Endodermal cell (in vitro differentiated cells): ENCODE measurements around the gene DDX19B. TPM values are rescaled to one million over a fixed set of nuclear protein-coding genes. Genes with fewer than 3 reads are reported as not detected.
A peak's percentile ranks its signal among the peaks of the same experiment; 100 is the strongest.

ENCODE experiments used
- DNase-seq: peaks from one replicate; pipeline ENCODE4 v3.0.0-alpha.2; 2017
- H3K27ac ChIP-seq: 2 replicates; pipeline ENCODE4 v1.5.1; 2013; ENCODE audit warnings: mild to moderate bottlenecking, low read depth, low read length, moderate library complexity
- H3K27me3 ChIP-seq: 2 replicates; pipeline ENCODE4 v1.6.1; 2013; ENCODE audit warnings: mild to moderate bottlenecking, low read length, moderate library complexity; ENCODE audit not compliant: insufficient read depth, control insufficient read depth, poor library complexity, severe bottlenecking
- H3K36me3 ChIP-seq: 2 replicates; pipeline ENCODE4 v1.7.0; 2013; ENCODE audit warnings: mild to moderate bottlenecking, low read length, moderate library complexity; ENCODE audit not compliant: control insufficient read depth, insufficient read depth
- H3K4me1 ChIP-seq: one replicate; pipeline ENCODE4 v1.7.0; 2013; ENCODE audit warnings: low read length; ENCODE audit not compliant: control insufficient read depth, insufficient read depth
- H3K4me3 ChIP-seq: 2 replicates; pipeline ENCODE4 v1.5.1; 2013; ENCODE audit warnings: mild to moderate bottlenecking, low read length, moderate library complexity
- H3K9ac ChIP-seq: 2 replicates; pipeline ENCODE4 v1.6.1; 2013; ENCODE audit warnings: mild to moderate bottlenecking, low read length, moderate library complexity; ENCODE audit not compliant: poor library complexity, severe bottlenecking; ENCODE audit errors: extremely low read depth
- H3K9me3 ChIP-seq: 2 replicates; pipeline ENCODE4 v1.6.1; 2013; ENCODE audit warnings: mild to moderate bottlenecking, low read length, moderate library complexity; ENCODE audit not compliant: control insufficient read depth
- H3K27ac Mint-ChIP-seq: 2 replicates; pipeline ENCODE4 v1.8.0; 2020; ENCODE audit warnings: mixed read lengths
- H3K27me3 Mint-ChIP-seq: 2 replicates; pipeline ENCODE4 v1.8.0; 2021; ENCODE audit warnings: mild to moderate bottlenecking, mixed read lengths; ENCODE audit not compliant: insufficient read depth
- H3K36me3 Mint-ChIP-seq: 2 replicates; pipeline ENCODE4 v1.8.0; 2020; ENCODE audit warnings: low read depth, mixed read lengths
- H3K4me1 Mint-ChIP-seq: 2 replicates; pipeline ENCODE4 v1.8.0; 2020; ENCODE audit warnings: mixed read lengths
- H3K4me3 Mint-ChIP-seq: 2 replicates; pipeline ENCODE4 v1.8.0; 2020; ENCODE audit warnings: mild to moderate bottlenecking, moderate library complexity, mixed read lengths
- H3K9me3 Mint-ChIP-seq: 2 replicates; pipeline ENCODE4 v1.8.0; 2020; ENCODE audit warnings: mild to moderate bottlenecking, mixed read lengths
- CTCF ChIP-seq: fragments of 200-600 bp; sonication (generic); conservative IDR thresholded peaks from 2 replicates; pipeline ENCODE4 v1.5.0; 2021; ENCODE audit warnings: antibody characterized with exemption, mild to moderate bottlenecking
- WGBS, 2 experiments: methylation state at CpG; one replicate each; pipeline versions ENCODE4 v1.1.5 to v1.1.7; 2013; ENCODE audit warnings: missing lambda C conversion rate in 2 of 2, mixed read lengths in 1 of 2; ENCODE audit not compliant: insufficient coverage in 1 of 2, insufficient read length in 1 of 2; 5-methylcytosine and 5-hydroxymethylcytosine counted together
- total RNA-seq, 2 donors: library from RNA; stranded (reverse); fragmentation: NEBNext Ultra II Directional in 1 of 2; extraction: Animal tissue kit (Norgen Biotek cat#: 25700) in 1 of 2; gene quantifications; 2 replicates in 1 of 2; 3 replicates in 1 of 2; pipeline ENCODE4 v1.2.1, GENCODE V29; 2021

The DDX19B gene
- total RNA-seq, 2 donors from 2014 or later: 39.2 to 43.5 TPM

GRCh38 chr16:70294385-70295025 lies 4.5 kb upstream of the DDX19B start:
- DNase-seq: no peak
- H3K27ac ChIP-seq: no peak overlapping the region
- no peaks in the 10 kb centered on the region for H3K4me1 ChIP-seq
- H3K27me3 Mint-ChIP-seq: no peaks in the 10 kb centered on the region
- H3K4me1 Mint-ChIP-seq: peaks cover 6% of the 10 kb centered on the region
- no peak overlapping the region for H3K4me3 Mint-ChIP-seq
- no peaks in the 10 kb centered on the region for H3K36me3 Mint-ChIP-seq
- H3K36me3 ChIP-seq: no peaks in the 10 kb centered on the region
- H3K27me3 ChIP-seq: no peaks in the 10 kb centered on the region
- TF ChIP-seq CTCF: no peak
- H3K9me3 ChIP-seq: no peaks in the 10 kb centered on the region
- 93 to 94% methylated on average over 18 to 28 of the region's 28 CpGs for WGBS, 2 experiments
- H3K9me3 Mint-ChIP-seq: no peaks in the 10 kb centered on the region
- H3K27ac Mint-ChIP-seq: no peak overlapping the region
- no peak overlapping the region for H3K9ac ChIP-seq
- H3K4me3 ChIP-seq: no peak overlapping the region

DNA sequence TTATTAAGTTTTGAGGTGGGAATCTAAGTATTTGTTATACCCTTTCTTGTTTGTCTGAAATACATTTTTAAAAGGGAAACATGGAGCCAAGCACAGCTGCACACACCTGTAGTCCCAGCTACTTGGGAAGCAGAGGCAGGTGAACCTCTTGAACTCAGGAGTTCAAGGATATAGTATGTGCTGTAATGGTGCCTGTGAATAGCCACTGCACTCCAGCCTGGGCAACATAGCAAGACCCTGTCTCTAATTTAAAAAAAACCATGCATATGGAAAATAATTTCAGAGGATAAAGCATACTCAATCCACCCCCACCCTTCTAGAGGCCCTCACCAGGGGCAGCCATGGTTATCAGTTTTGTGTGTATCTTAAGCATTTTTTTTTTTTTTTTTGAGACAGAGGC lies 3.4 kb upstream of the DDX19B start:
- no peaks in the 10 kb centered on the region for H3K27me3 Mint-ChIP-seq
- peaks cover 2% of the 10 kb centered on the region for H3K36me3 Mint-ChIP-seq
- H3K36me3 ChIP-seq: no peaks in the 10 kb centered on the region
- no peak for DNase-seq
- peaks cover 3% of the 10 kb centered on the region for H3K9me3 ChIP-seq
- no peak overlapping the region for H3K4me3 Mint-ChIP-seq
- no peaks in the 10 kb centered on the region for H3K27me3 ChIP-seq
- H3K4me1 ChIP-seq: no peaks in the 10 kb centered on the region
- peaks cover 12% of the 10 kb centered on the region for H3K4me1 Mint-ChIP-seq
- no peak overlapping the region for H3K9ac ChIP-seq
- no peak for TF ChIP-seq CTCF
- no peak overlapping the region for H3K4me3 ChIP-seq
- no peaks in the 10 kb centered on the region for H3K9me3 Mint-ChIP-seq
- H3K27ac ChIP-seq: no peak overlapping the region
- H3K27ac Mint-ChIP-seq: no peak overlapping the region

DNA sequence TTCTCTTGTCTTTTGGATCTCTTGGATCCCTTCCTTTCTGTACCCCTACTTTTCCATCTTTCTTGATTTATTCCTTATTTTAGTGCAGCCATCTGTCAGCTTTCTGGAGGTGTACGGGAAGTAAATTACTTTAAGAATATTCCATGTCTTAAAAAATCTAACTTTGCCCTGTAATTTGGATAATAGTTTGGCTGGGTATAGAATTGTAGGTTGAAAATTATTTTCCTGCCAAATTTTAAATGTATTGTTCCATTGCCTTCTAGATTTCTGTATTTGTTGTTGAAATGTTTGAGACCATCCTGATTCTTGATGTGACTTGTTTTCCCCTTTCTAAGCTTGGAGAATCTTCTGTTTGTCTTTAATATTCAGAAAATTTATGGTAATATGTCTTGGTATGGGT lies 2.1 kb downstream of the DDX19B start:
- H3K27me3 ChIP-seq: no peaks in the 10 kb centered on the region
- peaks cover 14% of the 10 kb centered on the region for H3K9me3 ChIP-seq
- H3K4me3 ChIP-seq: peak overlapping the region; percentile 89
- no peak overlapping the region for H3K27ac ChIP-seq
- no peak overlapping the region for H3K9ac ChIP-seq
- H3K4me1 Mint-ChIP-seq: peaks cover 12% of the 10 kb centered on the region
- H3K27ac Mint-ChIP-seq: no peak overlapping the region
- no peak overlapping the region for H3K4me3 Mint-ChIP-seq
- peaks cover 8% of the 10 kb centered on the region for H3K9me3 Mint-ChIP-seq
- peaks cover 29% of the 10 kb centered on the region for H3K36me3 ChIP-seq
- no peak for DNase-seq
- no peak for TF ChIP-seq CTCF
- H3K36me3 Mint-ChIP-seq: peaks cover 30% of the 10 kb centered on the region
- H3K27me3 Mint-ChIP-seq: no peaks in the 10 kb centered on the region
- H3K4me1 ChIP-seq: no peaks in the 10 kb centered on the region
- 100% methylated on average over 1 of the region's 1 CpG; no CpG with 5 or more reads in 1 of the 2 experiments for WGBS, 2 experiments
